Measurements from ENCODE around the gene IRGM. TPM values are rescaled to one million over a fixed set of nuclear protein-coding genes. Genes with fewer than 3 reads are reported as not detected.
A peak's percentile ranks its signal among the peaks of the same experiment; 100 is the strongest.

Gene IRGM
- total RNA-seq, 1 donor from 2014 or later = not detected

GRCh38 chr5:150860246-150860821 lies 14.0 kb downstream of the IRGM start:
- H3K9me3 ChIP-seq = peaks cover 6% of the 10 kb centered on the region
- no peak overlapping the region for H3K27ac ChIP-seq
- ATAC-seq (peak; percentile 54), DNase-seq (no peak)
- H3K36me3 ChIP-seq = no peaks in the 10 kb centered on the region
- H3K27me3 ChIP-seq = no peaks in the 10 kb centered on the region
- no peaks in the 10 kb centered on the region for H3K4me1 ChIP-seq
- intact Hi-C loops (cut with DNase I) = no loop called here
- no peak overlapping the region for H3K4me3 ChIP-seq
- TF ChIP-seq, protein P1, sequence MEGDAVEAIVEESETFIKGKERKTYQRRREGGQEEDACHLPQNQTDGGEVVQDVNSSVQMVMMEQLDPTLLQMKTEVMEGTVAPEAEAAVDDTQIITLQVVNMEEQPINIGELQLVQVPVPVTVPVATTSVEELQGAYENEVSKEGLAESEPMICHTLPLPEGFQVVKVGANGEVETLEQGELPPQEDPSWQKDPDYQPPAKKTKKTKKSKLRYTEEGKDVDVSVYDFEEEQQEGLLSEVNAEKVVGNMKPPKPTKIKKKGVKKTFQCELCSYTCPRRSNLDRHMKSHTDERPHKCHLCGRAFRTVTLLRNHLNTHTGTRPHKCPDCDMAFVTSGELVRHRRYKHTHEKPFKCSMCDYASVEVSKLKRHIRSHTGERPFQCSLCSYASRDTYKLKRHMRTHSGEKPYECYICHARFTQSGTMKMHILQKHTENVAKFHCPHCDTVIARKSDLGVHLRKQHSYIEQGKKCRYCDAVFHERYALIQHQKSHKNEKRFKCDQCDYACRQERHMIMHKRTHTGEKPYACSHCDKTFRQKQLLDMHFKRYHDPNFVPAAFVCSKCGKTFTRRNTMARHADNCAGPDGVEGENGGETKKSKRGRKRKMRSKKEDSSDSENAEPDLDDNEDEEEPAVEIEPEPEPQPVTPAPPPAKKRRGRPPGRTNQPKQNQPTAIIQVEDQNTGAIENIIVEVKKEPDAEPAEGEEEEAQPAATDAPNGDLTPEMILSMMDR (IDR thresholded peaks at IDR 0.05) = no peak

DNA sequence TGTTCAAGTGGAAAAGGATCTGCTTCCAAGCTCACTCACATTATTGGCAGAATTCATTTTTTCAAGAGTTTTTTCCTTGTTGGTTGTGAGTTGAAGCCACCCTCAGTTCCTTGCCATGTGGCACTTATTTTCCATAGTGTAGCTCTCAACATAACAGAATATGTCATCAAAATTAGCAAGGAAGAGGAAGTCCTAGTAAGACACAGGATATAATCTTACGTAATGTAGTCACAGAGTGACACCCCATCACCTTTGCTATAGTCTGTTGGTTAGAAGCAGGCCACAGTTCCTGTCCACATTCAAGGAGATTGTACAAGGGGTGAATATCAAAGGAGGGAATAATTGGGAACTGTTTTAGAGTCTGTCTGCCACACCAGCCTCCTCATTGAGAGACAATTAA lies 15.7 kb downstream of the IRGM start:
- no peak for DNase-seq

DNA sequence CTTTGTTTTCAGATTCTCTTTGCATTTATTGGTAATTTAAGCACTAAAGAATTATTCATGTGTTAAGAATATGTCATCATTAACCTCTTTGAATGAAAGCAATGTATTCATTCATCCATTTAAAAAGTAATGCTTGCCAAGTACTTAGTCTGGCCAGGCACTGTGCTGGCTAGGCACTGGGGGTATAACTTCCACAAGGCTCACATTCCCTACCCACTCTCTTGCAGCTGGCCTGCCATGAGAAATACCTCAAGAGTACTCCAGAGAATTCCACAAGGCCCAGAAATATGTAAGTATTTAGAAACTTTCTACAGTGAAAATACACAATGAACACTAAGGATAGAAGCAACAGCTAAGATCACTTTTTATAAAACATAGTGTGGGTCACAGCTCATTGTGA lies 33.0 kb downstream of the IRGM start:
- peaks cover 13% of the 10 kb centered on the region for H3K9me3 ChIP-seq
- peak; percentile 60 for ATAC-seq

More for the DNA sequence above, 15.7 kb downstream of the IRGM start:
- ATAC-seq = peak; percentile 77
- intact Hi-C loops (cut with DNase I) = no loop called here
- H3K36me3 ChIP-seq = no peaks in the 10 kb centered on the region
- H3K27me3 ChIP-seq = no peaks in the 10 kb centered on the region
- no peak overlapping the region for H3K27ac ChIP-seq
- TF ChIP-seq, protein P1 (IDR thresholded peaks at IDR 0.05) = no peak
- peaks cover 6% of the 10 kb centered on the region for H3K9me3 ChIP-seq
- H3K4me1 ChIP-seq = no peaks in the 10 kb centered on the region
- H3K4me3 ChIP-seq = no peak overlapping the region

DNA sequence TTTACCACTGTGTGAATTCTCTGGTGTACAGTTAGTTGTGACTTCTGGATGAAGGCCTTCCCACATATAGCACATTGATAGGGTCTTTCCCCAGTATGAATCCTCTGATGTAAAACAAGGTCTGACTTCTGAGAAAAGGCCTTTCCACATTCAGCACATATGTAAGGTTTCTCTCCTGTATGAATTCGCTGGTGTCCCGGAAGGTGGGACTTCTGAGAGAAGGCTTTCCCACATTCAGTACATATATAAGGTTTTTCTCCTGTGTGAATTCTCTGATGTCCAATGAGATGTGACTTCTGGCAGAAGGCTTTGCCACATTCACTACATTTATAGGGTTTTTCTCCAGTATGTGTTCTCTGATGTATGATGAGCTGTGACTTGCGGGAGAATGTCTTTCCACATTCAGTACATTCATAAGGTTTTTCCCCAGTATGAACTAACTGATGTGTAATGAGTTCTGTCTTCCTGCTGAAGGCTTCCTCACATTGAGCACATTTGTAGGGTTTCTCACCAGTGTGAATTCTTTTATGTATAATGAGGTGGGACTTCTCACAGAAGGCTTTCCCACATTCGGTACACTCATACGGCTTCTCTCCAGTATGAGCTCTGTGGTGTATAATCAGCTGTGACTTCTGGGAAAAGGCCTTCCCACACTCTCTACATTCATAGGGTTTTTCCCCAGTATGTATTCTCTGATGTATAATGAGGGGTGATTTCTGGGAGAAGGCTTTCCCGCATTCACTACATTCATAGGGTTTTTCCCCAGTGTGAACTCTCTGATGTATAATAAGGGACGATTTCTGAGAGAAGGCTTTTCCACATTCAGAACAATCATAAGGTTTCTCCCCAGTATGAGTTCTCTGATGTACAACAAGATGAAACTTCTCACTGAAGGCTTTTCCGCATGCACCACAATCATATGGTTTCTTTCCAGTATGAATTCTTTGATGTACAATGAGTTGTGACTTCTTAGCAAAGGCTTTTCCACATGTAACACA lies 49.4 kb downstream of the IRGM start:
- Histone ChIP-seq H3K9me3 (peaks cover 96% of the 10 kb centered on the region), H3K36me3 (no peaks in the 10 kb centered on the region), H3K4me3 (no peak overlapping the region), H3K4me1 (no peaks in the 10 kb centered on the region), H3K27ac (no peak overlapping the region), H3K27me3 (no peaks in the 10 kb centered on the region)
- no peak for ATAC-seq
- TF ChIP-seq, protein P1 (IDR thresholded peaks at IDR 0.05) = no peak
- intact Hi-C loops (cut with DNase I) = no loop called here
- DNase-seq = no peak

More for the DNA sequence above, 33.0 kb downstream of the IRGM start:
- Histone ChIP-seq H3K4me3 (no peak overlapping the region), H3K27me3 (no peaks in the 10 kb centered on the region), H3K36me3 (no peaks in the 10 kb centered on the region), H3K4me1 (no peaks in the 10 kb centered on the region), H3K27ac (no peak overlapping the region)
- no peak for DNase-seq
- TF ChIP-seq, protein P1 (IDR thresholded peaks at IDR 0.05) = no peak
- intact Hi-C loops (cut with DNase I) = no loop called here

Other genes starting within 250 kb of the IRGM start
- 151 TPM for gene SYNPO, start 205.9 kb upstream of the IRGM start, total RNA-seq
- gene MYOZ3, start 185.3 kb upstream of the IRGM start, total RNA-seq = 1.7 TPM
- gene RBM22, start 145.5 kb upstream of the IRGM start, total RNA-seq = 51.2 TPM
- gene DCTN4, start 87.5 kb upstream of the IRGM start, total RNA-seq = 68.5 TPM
- gene SMIM3, start 67.8 kb upstream of the IRGM start, total RNA-seq = 28.3 TPM
- 1.8 TPM for gene ZNF300, start 58.5 kb downstream of the IRGM start, total RNA-seq
- 1,259 TPM for gene GPX3, start 174.1 kb downstream of the IRGM start, total RNA-seq
- gene TNIP1, start 234.5 kb downstream of the IRGM start, total RNA-seq = 120 TPM

Data from upper lobe of right lung (tissue), 1 donor.